KMS-11 (cell line): ENCODE data around the gene ELMOD1.

ENCODE experiments used
- H2AFZ ChIP-seq: fragments of 200-600 bp; sonication (generic); 2 replicates; pipeline ENCODE4 v1.6.1; 2016; ENCODE audit warnings: antibody characterized with exemption, mixed run types, low read depth
- H3K27ac ChIP-seq: fragments of 200-600 bp; sonication (generic); 2 replicates; pipeline ENCODE4 v1.6.1; 2016; ENCODE audit warnings: mild to moderate bottlenecking, mixed run types
- H3K27me3 ChIP-seq: fragments of 200-600 bp; sonication (generic); 2 replicates; pipeline ENCODE4 v1.6.1; 2017; ENCODE audit warnings: mild to moderate bottlenecking, low read depth, mixed run types, moderate library complexity; ENCODE audit not compliant: insufficient read depth
- H3K36me3 ChIP-seq: fragments of 200-600 bp; sonication (generic); 2 replicates; pipeline ENCODE4 v1.6.1; 2017; ENCODE audit warnings: mild to moderate bottlenecking, mixed run types; ENCODE audit not compliant: insufficient read depth
- H3K4me1 ChIP-seq: fragments of 200-600 bp; sonication (generic); 2 replicates; pipeline ENCODE4 v1.6.1; 2016; ENCODE audit warnings: mild to moderate bottlenecking, low read depth, mixed run types; ENCODE audit not compliant: poor library complexity, severe bottlenecking
- H3K4me2 ChIP-seq: fragments of 200-600 bp; sonication (generic); 2 replicates; pipeline ENCODE4 v1.7.0; 2016; ENCODE audit warnings: mild to moderate bottlenecking, mixed run types
- H3K4me3 ChIP-seq: fragments of 200-600 bp; sonication (generic); IDR thresholded peaks from 2 replicates; pipeline ENCODE4 v1.6.1; 2017; ENCODE audit warnings: low read depth, low read length, mixed read lengths; ENCODE audit not compliant: insufficient read depth
- H3K79me2 ChIP-seq: fragments of 200-600 bp; sonication (generic); 2 replicates; pipeline ENCODE4 v1.6.1; 2016; ENCODE audit warnings: low read depth, mixed run types; ENCODE audit not compliant: insufficient read depth
- H3K9ac ChIP-seq: fragments of 200-600 bp; sonication (generic); 2 replicates; pipeline ENCODE4 v1.6.1; 2016; ENCODE audit warnings: mild to moderate bottlenecking, mixed run types
- H4K20me1 ChIP-seq: fragments of 200-600 bp; sonication (generic); 2 replicates; pipeline ENCODE4 v1.6.1; 2016; ENCODE audit warnings: mild to moderate bottlenecking, mixed run types; ENCODE audit not compliant: insufficient read depth
- TF ChIP-seq, protein P1 (sequence below): fragments of 200-600 bp; sonication (generic); conservative IDR thresholded peaks from 2 replicates; pipeline ENCODE4 v1.6.1; 2017; ENCODE audit warnings: low read depth, mild to moderate bottlenecking, antibody characterized with exemption, low read length, moderate library complexity, mixed read lengths

Gene ELMOD1

DNA sequence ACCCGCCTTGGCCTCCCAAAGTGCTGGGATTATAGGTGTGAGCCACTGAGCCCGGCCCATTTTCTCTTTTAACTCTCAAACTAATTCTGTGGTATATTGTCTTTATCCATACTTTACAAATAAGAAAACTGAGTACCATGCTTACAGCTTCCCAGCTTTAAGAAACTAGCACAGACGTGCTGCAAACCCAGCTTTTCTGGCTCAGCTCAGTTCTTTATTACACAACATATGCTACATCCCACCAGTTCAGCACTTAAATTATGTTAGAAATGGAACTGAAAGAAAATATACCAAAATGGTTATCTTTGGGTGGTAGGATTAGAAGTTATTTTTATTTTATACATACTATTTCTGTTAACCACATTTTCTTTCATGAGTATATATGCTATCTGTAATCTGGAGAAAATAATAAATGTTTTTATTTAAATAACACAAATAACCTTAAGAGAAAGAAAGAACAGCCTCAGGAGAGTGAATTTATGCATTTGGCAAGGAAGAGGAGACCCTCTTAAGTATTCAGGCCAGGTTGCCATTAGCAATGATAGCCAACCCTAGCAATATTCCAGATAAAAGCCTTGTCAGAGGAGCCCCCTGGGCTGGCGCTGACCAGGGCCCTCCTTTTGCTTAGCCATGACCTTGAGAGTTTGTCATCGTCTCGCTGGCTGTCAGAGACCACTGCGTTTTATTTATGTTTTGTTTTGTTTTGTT is 87.1 kb downstream of the ELMOD1 start:
- Histone ChIP-seq H3K79me2 (no peaks in the 10 kb centered on the region), H3K4me2 (no peak overlapping the region), H4K20me1 (no peaks in the 10 kb centered on the region), H3K27ac (no peak overlapping the region), H3K4me1 (no peaks in the 10 kb centered on the region), H2AFZ (no peak overlapping the region), H3K4me3 (no peak overlapping the region), H3K9ac (no peak overlapping the region), H3K27me3 (no peaks in the 10 kb centered on the region), H3K36me3 (no peaks in the 10 kb centered on the region)
- TF ChIP-seq, protein P1, sequence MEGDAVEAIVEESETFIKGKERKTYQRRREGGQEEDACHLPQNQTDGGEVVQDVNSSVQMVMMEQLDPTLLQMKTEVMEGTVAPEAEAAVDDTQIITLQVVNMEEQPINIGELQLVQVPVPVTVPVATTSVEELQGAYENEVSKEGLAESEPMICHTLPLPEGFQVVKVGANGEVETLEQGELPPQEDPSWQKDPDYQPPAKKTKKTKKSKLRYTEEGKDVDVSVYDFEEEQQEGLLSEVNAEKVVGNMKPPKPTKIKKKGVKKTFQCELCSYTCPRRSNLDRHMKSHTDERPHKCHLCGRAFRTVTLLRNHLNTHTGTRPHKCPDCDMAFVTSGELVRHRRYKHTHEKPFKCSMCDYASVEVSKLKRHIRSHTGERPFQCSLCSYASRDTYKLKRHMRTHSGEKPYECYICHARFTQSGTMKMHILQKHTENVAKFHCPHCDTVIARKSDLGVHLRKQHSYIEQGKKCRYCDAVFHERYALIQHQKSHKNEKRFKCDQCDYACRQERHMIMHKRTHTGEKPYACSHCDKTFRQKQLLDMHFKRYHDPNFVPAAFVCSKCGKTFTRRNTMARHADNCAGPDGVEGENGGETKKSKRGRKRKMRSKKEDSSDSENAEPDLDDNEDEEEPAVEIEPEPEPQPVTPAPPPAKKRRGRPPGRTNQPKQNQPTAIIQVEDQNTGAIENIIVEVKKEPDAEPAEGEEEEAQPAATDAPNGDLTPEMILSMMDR, result no peak

DNA sequence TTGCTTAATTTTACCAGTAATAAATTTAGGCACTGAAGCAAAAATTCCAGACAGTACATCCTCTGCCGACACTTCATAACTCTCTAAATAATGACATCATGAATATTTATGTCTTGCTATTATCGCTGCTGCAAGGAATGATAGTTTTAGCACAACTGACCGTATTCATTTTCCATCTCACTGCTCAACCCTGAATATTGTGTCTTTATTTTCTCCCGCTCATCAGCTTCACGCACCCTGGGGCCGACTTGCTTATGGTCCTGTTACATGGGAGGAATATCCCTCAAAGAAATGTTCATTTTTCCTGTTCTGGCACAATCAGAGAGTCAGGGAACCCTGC is 87.7 kb downstream of the ELMOD1 start:
- Histone ChIP-seq H3K9ac (no peak overlapping the region), H4K20me1 (no peaks in the 10 kb centered on the region), H3K79me2 (no peaks in the 10 kb centered on the region), H3K27ac (no peak overlapping the region), H3K36me3 (no peaks in the 10 kb centered on the region), H3K4me3 (no peak overlapping the region), H3K4me1 (no peaks in the 10 kb centered on the region), H2AFZ (no peak overlapping the region), H3K4me2 (no peak overlapping the region), H3K27me3 (no peaks in the 10 kb centered on the region)
- TF ChIP-seq, protein P1, result no peak

DNA sequence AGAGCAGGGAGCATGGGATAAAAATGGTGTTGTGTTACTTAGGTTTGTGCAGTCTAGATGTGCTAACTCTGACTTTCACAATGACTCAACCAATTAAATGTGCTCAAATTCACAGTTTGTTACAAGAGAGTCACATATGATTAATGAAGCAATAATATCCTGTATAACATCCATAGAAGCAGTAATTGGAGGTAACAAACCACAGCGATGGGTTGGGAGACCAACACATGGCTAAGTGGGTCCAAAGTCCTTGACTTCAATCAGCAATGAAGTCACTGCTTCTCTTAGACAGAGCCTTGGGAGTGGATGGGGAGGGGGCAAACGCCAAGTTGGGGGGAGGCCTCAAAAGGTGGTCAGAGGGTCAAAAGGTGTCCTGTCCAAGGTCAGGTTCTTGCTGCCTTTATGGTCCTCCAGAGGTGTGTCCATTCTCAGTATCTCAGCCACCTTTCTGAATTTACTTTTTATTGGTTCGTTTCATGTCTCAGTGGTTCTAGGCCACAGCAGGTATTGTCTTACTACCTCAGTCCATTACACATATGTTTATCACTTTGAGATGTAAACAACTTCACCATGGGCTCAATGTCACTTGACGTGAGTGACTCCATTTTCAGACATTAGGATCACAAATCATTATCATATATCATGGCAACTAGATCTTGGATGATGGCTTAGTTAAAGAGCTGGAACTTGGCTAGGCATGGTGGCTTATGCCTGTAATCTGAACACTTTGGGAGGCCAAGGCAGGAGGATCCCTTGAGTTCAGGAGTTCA is 88.5 kb downstream of the ELMOD1 start:
- H2AFZ ChIP-seq, result no peak overlapping the region
- TF ChIP-seq, protein P1, result no peak
- H3K4me2 ChIP-seq, result no peak overlapping the region

DNA sequence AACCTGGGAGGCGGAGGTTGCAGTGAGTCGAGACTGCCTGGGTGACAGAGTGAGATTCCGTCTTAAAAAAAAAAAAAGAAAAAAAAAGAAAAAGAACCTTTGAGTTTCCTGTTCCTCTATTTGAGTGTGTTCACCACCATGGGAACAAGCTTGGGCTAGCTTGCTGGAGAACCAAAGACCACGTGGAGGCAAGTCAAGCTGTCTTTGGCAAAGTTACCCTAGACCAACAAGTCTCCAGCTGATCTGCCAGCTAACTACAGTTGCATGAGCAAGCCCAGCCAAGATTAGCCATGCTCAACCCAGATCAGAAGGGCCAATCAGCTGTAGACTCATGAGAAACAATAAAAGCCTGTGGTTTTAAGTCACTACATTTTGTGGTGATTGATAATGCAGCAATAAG is 91.2 kb downstream of the ELMOD1 start:
- no peak overlapping the region for H3K4me2 ChIP-seq

More for the DNA sequence above, 88.5 kb downstream of the ELMOD1 start:
- Histone ChIP-seq H3K27me3 (no peaks in the 10 kb centered on the region), H4K20me1 (no peaks in the 10 kb centered on the region), H3K4me1 (no peaks in the 10 kb centered on the region), H3K36me3 (no peaks in the 10 kb centered on the region), H3K79me2 (no peaks in the 10 kb centered on the region), H3K27ac (no peak overlapping the region), H3K9ac (no peak overlapping the region), H3K4me3 (no peak overlapping the region)

More for the DNA sequence above, 91.2 kb downstream of the ELMOD1 start:
- no peak overlapping the region for H3K27ac ChIP-seq
- TF ChIP-seq, protein P1, result no peak
- no peaks in the 10 kb centered on the region for H3K79me2 ChIP-seq
- H3K9ac ChIP-seq, result no peak overlapping the region
- H3K27me3 ChIP-seq, result no peaks in the 10 kb centered on the region
- no peaks in the 10 kb centered on the region for H3K4me1 ChIP-seq
- H4K20me1 ChIP-seq, result no peaks in the 10 kb centered on the region
- H3K36me3 ChIP-seq, result no peaks in the 10 kb centered on the region
- no peak overlapping the region for H2AFZ ChIP-seq
- H3K4me3 ChIP-seq, result no peak overlapping the region
